GM18505 (cell line): ENCODE measurements around the gene CAPRIN1.

Experiments
- ATAC-seq: cut with Tn5 transposase; IDR thresholded peaks from one replicate; pipeline ENCODE4 v1.9.1; 2021; ENCODE audit not compliant: unreplicated experiment
- POLR2A ChIP-seq: IDR thresholded peaks from 4 replicates; pipeline ENCODE4 v1.6.1; 2011; ENCODE audit warnings: borderline replicate concordance; ENCODE audit not compliant: insufficient read depth, insufficient read length; ENCODE audit errors: extremely low read depth

Gene CAPRIN1

GRCh38 chr11:34051349-34052035 lies at the start of gene CAPRIN1:
Gene CAPRIN1 (plus strand): TSS chr11:34051731. CDS start chr11:34052421, 690 bp downstream.
- ATAC-seq = peak; percentile 60
- peak; percentile 84 for TF ChIP-seq POLR2A

DNA sequence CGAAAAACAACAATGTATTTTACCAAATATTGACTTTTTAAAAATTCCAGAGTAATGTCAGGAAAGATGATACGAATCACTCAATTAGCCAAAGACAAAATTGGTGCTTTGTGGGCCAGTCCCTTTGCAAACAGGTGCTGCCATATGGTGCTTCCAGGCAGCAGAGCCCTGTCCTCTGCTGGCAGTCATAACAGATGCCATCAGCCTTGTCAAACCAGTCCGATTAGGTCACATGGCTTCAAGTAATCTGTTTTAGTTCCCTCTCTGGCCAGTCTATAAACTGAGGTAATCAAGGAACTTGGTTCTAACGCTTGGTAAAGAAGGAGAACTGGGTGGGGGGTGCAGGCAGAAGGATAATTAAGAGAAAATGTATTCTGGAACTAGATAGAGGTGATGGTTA lies 49.1 kb upstream of the CAPRIN1 start:
- ATAC-seq = no peak
- no peak for TF ChIP-seq POLR2A

DNA sequence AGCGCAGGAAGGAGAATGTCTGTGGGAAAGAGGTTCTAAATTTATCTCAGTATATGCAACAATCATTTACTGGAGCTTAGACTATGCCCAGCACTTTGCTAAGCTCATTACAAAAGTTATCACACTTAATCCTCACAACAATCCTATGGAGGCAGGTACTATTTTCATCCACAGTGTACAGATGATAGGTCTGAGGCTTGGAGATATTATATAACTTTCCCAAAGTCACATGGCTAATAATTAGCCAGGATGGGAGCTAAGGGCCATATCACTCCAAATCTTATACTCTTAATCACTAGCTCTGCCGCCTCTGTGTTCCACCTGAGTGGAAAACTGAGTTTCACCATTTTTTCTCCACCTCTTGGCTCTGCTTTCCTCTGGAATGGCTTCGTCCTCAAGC lies 47.3 kb upstream of the CAPRIN1 start:
- ATAC-seq = no peak
- TF ChIP-seq POLR2A = no peak

DNA sequence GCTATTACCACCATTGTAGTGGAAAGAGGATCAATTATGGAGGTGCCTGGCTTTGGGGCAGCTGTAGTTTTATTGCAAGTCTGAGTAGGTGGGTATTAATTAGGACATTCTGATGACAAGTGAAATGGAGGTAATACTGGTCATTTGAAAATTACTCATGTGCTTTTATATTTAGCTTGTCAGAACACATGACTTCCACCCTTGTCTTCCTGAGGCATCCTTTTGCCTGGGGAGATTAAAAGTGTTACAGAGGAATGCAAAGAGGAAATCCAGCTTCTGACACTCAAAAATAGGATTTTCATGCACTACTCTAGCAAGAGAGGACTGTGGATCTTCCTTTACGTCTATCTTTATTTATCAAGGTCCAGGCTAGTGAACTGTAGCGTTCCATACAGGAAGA lies 44.7 kb upstream of the CAPRIN1 start:
- no peak for TF ChIP-seq POLR2A
- no peak for ATAC-seq

DNA sequence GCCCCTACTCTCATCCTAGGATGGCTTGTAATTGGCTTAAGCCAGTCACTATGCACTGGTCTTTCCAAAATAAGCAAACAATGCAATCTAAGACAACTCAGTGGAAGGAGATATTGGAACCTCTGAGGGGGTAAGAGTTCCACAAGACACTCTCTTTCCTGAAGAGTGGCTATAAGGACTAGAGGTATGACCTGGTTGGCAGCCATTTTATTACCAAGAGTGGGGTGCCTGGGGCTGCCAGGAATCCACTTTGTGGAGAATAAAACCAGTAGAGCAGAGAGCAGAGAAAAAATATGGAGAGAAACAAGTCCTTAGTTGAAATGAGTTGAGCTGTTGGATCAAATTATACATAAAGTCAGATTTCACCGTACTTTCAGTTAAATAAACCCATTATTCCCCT lies 38.8 kb upstream of the CAPRIN1 start:
- TF ChIP-seq POLR2A = no peak
- no peak for ATAC-seq

GRCh38 chr11:34013898-34014571 lies 37.5 kb upstream of the CAPRIN1 start:
- TF ChIP-seq POLR2A = no peak
- no peak for ATAC-seq

- TF ChIP-seq POLR2A = no peak
- ATAC-seq = no peak
Measured at GRCh38 chr11:34021977-34022735, 29.4 kb upstream of the CAPRIN1 start.

- ATAC-seq = no peak
- no peak for TF ChIP-seq POLR2A
Measured at GRCh38 chr11:34026432-34026831, 25.1 kb upstream of the CAPRIN1 start.

- no peak for ATAC-seq
- no peak for TF ChIP-seq POLR2A
Measured at GRCh38 chr11:34027516-34028408, 23.8 kb upstream of the CAPRIN1 start.

GRCh38 chr11:34028425-34028824 lies 23.1 kb upstream of the CAPRIN1 start:
- TF ChIP-seq POLR2A = no peak
- no peak for ATAC-seq

GRCh38 chr11:34029176-34029575 lies 22.4 kb upstream of the CAPRIN1 start:
- no peak for TF ChIP-seq POLR2A
- no peak for ATAC-seq

DNA sequence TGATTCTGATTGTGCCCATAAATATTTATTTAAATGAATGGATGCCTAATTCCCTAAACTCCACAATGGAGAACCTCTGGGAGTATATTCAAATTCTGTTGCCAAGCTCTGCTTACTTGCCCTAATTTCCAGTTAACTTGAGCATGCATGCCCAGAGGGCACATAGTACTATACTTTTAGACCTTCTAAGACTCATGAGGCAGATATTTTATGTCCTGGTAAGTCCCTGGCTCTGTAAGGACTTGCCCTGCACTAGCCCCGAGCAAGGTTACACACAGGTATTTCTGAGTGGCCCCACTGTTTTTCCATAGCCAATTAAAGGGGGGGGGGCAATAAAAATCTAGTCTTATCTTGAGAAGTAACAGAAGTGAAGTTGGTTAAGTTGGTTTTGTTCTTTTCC lies 21.1 kb upstream of the CAPRIN1 start:
- ATAC-seq = no peak
- TF ChIP-seq POLR2A = no peak

GRCh38 chr11:34033399-34033798 lies 18.1 kb upstream of the CAPRIN1 start:
- ATAC-seq = no peak
- TF ChIP-seq POLR2A = no peak
